GM23338 (cell line): Measurements from ENCODE around the gene TMEM141. TPM values are rescaled to one million over a fixed set of nuclear protein-coding genes. Genes with fewer than 3 reads are reported as not detected.

Experiments used
- ATAC-seq: fragments of 200-7000 bp; cut with Tn5 transposase; 3 replicates; pipeline ENCODE4 v1.9.1; 2020
- DNase-seq: peaks from one replicate; pipeline ENCODE4 v3.0.0-alpha.2; 2015; ENCODE audit warnings: low spot score
- H2AFZ ChIP-seq: fragments of 200-600 bp; sonication (generic); 2 replicates; pipeline ENCODE4 v1.8.0; 2016; ENCODE audit warnings: antibody characterized with exemption, mild to moderate bottlenecking, moderate library complexity
- H3F3A ChIP-seq: fragments of 200-600 bp; sonication (generic); replicated peaks from 2 replicates; pipeline ENCODE4 v1.8.0; 2017; ENCODE audit warnings: antibody characterized with exemption, mixed run types, low read depth
- H3K27ac ChIP-seq: fragments of 200-600 bp; sonication (generic); 2 replicates; pipeline ENCODE4 v1.6.1; 2016; ENCODE audit warnings: low read depth
- H3K27me3 ChIP-seq: fragments of 200-600 bp; sonication (generic); 2 replicates; pipeline ENCODE4 v1.8.0; 2016; ENCODE audit warnings: mild to moderate bottlenecking, mixed run types, moderate library complexity; ENCODE audit not compliant: insufficient read depth
- H3K36me3 ChIP-seq: fragments of 200-600 bp; sonication (generic); 2 replicates; pipeline ENCODE4 v1.8.0; 2016; ENCODE audit warnings: mild to moderate bottlenecking; ENCODE audit not compliant: insufficient read depth
- H3K4me1 ChIP-seq: fragments of 200-600 bp; sonication (generic); 2 replicates; pipeline ENCODE4 v1.8.0; 2016; ENCODE audit warnings: mild to moderate bottlenecking, moderate library complexity; ENCODE audit not compliant: insufficient read depth
- H3K4me2 ChIP-seq: fragments of 200-600 bp; sonication (generic); 2 replicates; pipeline ENCODE4 v1.7.1; 2017; ENCODE audit warnings: mixed run types
- H3K4me3 ChIP-seq: fragments of 200-600 bp; sonication (generic); 2 replicates; pipeline ENCODE4 v1.6.1; 2016; ENCODE audit warnings: mixed run types
- H3K79me2 ChIP-seq: fragments of 200-600 bp; sonication (generic); replicated peaks from 2 replicates; pipeline ENCODE4 v1.8.0; 2017; ENCODE audit warnings: mild to moderate bottlenecking; ENCODE audit not compliant: insufficient read depth
- H3K9me2 ChIP-seq: fragments of 200-600 bp; sonication (generic); 2 replicates; pipeline ENCODE4 v1.8.0; 2017; ENCODE audit not compliant: insufficient read depth
- H4K20me1 ChIP-seq: fragments of 200-600 bp; sonication (generic); replicated peaks from 2 replicates; pipeline ENCODE4 v1.8.0; 2017; ENCODE audit warnings: mild to moderate bottlenecking; ENCODE audit not compliant: insufficient read depth
- H3K27ac Mint-ChIP-seq: 2 replicates; pipeline ENCODE4 v1.8.0; 2020; ENCODE audit warnings: inconsistent platforms, mild to moderate bottlenecking, moderate library complexity, mixed read lengths
- H3K27me3 Mint-ChIP-seq: 3 replicates; pipeline ENCODE4 v1.8.0; 2022; ENCODE audit warnings: low read depth, mild to moderate bottlenecking, moderate library complexity, mixed read lengths, inconsistent platforms; ENCODE audit not compliant: insufficient read depth, poor library complexity
- H3K36me3 Mint-ChIP-seq: 3 replicates; pipeline ENCODE4 v1.8.0; 2021; ENCODE audit warnings: low read depth, mild to moderate bottlenecking, inconsistent platforms, moderate library complexity, mixed read lengths
- H3K4me1 Mint-ChIP-seq: 3 replicates; pipeline ENCODE4 v1.8.0; 2020; ENCODE audit warnings: mild to moderate bottlenecking, inconsistent platforms, mixed read lengths
- H3K4me3 Mint-ChIP-seq: 3 replicates; pipeline ENCODE4 v1.8.0; 2021; ENCODE audit warnings: moderate library complexity, mild to moderate bottlenecking, inconsistent platforms, mixed read lengths
- H3K9me3 Mint-ChIP-seq: 3 replicates; pipeline ENCODE4 v1.8.0; 2020; ENCODE audit warnings: moderate library complexity, mild to moderate bottlenecking, inconsistent platforms, mixed read lengths
- CREB1 ChIP-seq: fragments of 250-450 bp; sonication (Bioruptor Pico); IDR thresholded peaks from 2 replicates; pipeline ENCODE4 v1.5.0; 2020; ENCODE audit warnings: low read depth, mild to moderate bottlenecking, moderate library complexity
- EZH2 ChIP-seq: fragments of 200-600 bp; sonication (generic); IDR thresholded peaks from one replicate; pipeline ENCODE4 v1.8.0; 2017; ENCODE audit warnings: antibody characterized with exemption, mild to moderate bottlenecking, low read depth; ENCODE audit not compliant: unreplicated experiment
- EZH2phosphoT487 ChIP-seq: fragments of 200-600 bp; sonication (generic); IDR thresholded peaks from one replicate; pipeline ENCODE4 v1.8.1; 2018; ENCODE audit warnings: antibody characterized with exemption; ENCODE audit not compliant: unreplicated experiment
- JUNB ChIP-seq: IDR thresholded peaks from one replicate; pipeline ENCODE4 v1.6.1; 2016; ENCODE audit warnings: antibody characterized with exemption; ENCODE audit not compliant: unreplicated experiment
- NANOG ChIP-seq: IDR thresholded peaks from 2 replicates; pipeline ENCODE4 v1.6.1; 2016; ENCODE audit warnings: antibody characterized with exemption, borderline replicate concordance
- POLR2AphosphoS5 ChIP-seq: IDR thresholded peaks from 2 replicates; pipeline ENCODE4 v1.6.1; 2016; ENCODE audit warnings: antibody characterized with exemption, low read depth
- STAT1 ChIP-seq: IDR thresholded peaks from one replicate; pipeline ENCODE4 v1.6.1; 2016; ENCODE audit warnings: antibody characterized with exemption; ENCODE audit not compliant: unreplicated experiment
- ZNF114 ChIP-seq: fragments of 250-450 bp; sonication (Bioruptor Pico); IDR thresholded peaks from 2 replicates; pipeline ENCODE4 v1.5.0; 2020; ENCODE audit warnings: mild to moderate bottlenecking, moderate library complexity
- polyA plus RNA-seq: library from polyadenylated mRNA; unstranded; fragments of >200 nt; fragmentation: Nextera tagmentation; extraction: Ambion mirVana; gene quantifications from 2 replicates; pipeline ENCODE4 v1.2.1, GENCODE V29; 2016
- total RNA-seq: library from RNA; depleted of rRNA; stranded (reverse); fragments of >200 nt; shearing (Covaris generic); gene quantifications from 2 replicates; pipeline ENCODE4 v1.2.3, GENCODE V29; 2014
- TF ChIP-seq, protein P1 (sequence below): IDR thresholded peaks from one replicate; pipeline ENCODE4 v1.6.1; 2018; ENCODE audit warnings: antibody characterized with exemption; ENCODE audit not compliant: unreplicated experiment
- TF ChIP-seq, protein P2 (sequence below): IDR thresholded peaks from 2 replicates; pipeline ENCODE4 v1.6.1; 2016; ENCODE audit warnings: antibody characterized with exemption
- TF ChIP-seq, protein P3 (sequence below): fragments of 250-450 bp; sonication (Bioruptor Pico); IDR thresholded peaks from 2 replicates; pipeline ENCODE4 v1.5.0; 2020; ENCODE audit warnings: mild to moderate bottlenecking, moderate library complexity
- TF ChIP-seq, protein P4 (sequence below), 2 experiments: fragments of 200-600 bp in 1 of 2; sonication (generic) in 1 of 2; conservative IDR thresholded peaks; 2 replicates each; pipeline versions ENCODE4 v1.5.1 to v1.6.1; 2016 to 2017; ENCODE audit warnings: antibody characterized with exemption in 2 of 2, low read depth in 2 of 2, mild to moderate bottlenecking in 2 of 2, moderate library complexity in 1 of 2

TMEM141 gene
- total and polyA plus RNA-seq, 2 experiments from 2014 or later: 71.4 to 90.5 TPM

DNA sequence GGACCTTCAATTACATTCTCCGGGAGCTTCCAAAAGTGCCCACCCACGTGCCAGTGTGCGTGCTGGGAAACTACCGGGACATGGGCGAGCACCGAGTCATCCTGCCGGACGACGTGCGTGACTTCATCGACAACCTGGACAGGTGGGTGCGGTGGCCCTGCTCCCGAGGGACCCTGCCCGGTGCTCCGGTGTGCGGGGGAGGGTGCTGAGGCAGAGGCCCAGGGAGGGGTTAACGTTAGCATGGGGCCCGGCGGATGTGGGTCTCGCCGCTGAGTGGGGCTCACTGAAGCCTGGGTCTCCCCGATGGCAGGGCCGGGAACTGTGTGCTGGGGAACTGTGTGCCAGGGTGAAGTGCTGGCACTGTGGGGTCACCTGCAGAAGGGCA, 40.6 kb downstream of the TMEM141 start (continued):
- TF ChIP-seq STAT1 (no peak), POLR2AphosphoS5 (no peak), EZH2 (no peak), NANOG (no peak)
- TF ChIP-seq, protein P1, sequence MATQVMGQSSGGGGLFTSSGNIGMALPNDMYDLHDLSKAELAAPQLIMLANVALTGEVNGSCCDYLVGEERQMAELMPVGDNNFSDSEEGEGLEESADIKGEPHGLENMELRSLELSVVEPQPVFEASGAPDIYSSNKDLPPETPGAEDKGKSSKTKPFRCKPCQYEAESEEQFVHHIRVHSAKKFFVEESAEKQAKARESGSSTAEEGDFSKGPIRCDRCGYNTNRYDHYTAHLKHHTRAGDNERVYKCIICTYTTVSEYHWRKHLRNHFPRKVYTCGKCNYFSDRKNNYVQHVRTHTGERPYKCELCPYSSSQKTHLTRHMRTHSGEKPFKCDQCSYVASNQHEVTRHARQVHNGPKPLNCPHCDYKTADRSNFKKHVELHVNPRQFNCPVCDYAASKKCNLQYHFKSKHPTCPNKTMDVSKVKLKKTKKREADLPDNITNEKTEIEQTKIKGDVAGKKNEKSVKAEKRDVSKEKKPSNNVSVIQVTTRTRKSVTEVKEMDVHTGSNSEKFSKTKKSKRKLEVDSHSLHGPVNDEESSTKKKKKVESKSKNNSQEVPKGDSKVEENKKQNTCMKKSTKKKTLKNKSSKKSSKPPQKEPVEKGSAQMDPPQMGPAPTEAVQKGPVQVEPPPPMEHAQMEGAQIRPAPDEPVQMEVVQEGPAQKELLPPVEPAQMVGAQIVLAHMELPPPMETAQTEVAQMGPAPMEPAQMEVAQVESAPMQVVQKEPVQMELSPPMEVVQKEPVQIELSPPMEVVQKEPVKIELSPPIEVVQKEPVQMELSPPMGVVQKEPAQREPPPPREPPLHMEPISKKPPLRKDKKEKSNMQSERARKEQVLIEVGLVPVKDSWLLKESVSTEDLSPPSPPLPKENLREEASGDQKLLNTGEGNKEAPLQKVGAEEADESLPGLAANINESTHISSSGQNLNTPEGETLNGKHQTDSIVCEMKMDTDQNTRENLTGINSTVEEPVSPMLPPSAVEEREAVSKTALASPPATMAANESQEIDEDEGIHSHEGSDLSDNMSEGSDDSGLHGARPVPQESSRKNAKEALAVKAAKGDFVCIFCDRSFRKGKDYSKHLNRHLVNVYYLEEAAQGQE: no peak
- TF ChIP-seq, protein P2, sequence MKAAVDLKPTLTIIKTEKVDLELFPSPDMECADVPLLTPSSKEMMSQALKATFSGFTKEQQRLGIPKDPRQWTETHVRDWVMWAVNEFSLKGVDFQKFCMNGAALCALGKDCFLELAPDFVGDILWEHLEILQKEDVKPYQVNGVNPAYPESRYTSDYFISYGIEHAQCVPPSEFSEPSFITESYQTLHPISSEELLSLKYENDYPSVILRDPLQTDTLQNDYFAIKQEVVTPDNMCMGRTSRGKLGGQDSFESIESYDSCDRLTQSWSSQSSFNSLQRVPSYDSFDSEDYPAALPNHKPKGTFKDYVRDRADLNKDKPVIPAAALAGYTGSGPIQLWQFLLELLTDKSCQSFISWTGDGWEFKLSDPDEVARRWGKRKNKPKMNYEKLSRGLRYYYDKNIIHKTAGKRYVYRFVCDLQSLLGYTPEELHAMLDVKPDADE: no peak

DNA sequence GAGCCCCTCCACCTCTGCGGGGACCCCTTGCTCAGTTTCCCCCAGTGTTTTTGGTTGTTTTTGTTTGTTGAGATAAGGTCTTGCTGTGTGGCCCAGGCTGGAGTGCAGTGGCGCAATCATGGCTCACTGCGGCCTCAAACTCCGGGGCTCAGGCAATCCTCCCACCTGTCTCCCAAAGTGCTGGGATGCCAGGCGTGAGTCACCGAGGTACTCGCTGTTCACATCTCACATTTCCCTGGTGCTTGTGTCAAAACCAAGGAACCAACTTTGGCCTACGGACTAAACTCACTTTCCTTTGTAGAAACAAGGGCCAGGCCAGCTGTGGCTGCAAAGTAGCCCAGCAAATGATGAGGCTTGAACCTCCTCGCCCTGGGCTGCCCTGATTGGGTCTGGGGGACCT, 41.4 kb downstream of the TMEM141 start:
- H3K4me3 Mint-ChIP-seq: no peak overlapping the region
- 0 out of 2 replicates have a peak, but pooled peaks cover 6% of the 10 kb centered on the region for H4K20me1 ChIP-seq
- H3K79me2 ChIP-seq: no peaks in the 10 kb centered on the region
- no peak overlapping the region for H2AFZ ChIP-seq
- H3K36me3 ChIP-seq: no peaks in the 10 kb centered on the region
- DNase-seq (no peak), ATAC-seq (no peak)
- H3K4me3 ChIP-seq: no peak overlapping the region
- no peaks in the 10 kb centered on the region for H3K9me2 ChIP-seq
- H3K4me1 ChIP-seq: no peaks in the 10 kb centered on the region
- no peaks in the 10 kb centered on the region for H3K4me1 Mint-ChIP-seq
- H3K4me2 ChIP-seq: no peak overlapping the region
- H3K27ac Mint-ChIP-seq: no peak overlapping the region
- H3K27me3 Mint-ChIP-seq: peaks cover 12% of the 10 kb centered on the region
- H3F3A ChIP-seq: peaks cover 5% of the 10 kb centered on the region; the same call in 1 of the 2 replicates
- peaks cover 33% of the 10 kb centered on the region for H3K36me3 Mint-ChIP-seq
- no peak overlapping the region for H3K27ac ChIP-seq
- H3K9me3 Mint-ChIP-seq: no peaks in the 10 kb centered on the region; the same call in 2 of the 3 replicates
- no peaks in the 10 kb centered on the region for H3K27me3 ChIP-seq
- TF ChIP-seq JUNB: no peak
- TF ChIP-seq ZNF114: no peak
- TF ChIP-seq POLR2AphosphoS5: no peak
- TF ChIP-seq, protein P3, sequence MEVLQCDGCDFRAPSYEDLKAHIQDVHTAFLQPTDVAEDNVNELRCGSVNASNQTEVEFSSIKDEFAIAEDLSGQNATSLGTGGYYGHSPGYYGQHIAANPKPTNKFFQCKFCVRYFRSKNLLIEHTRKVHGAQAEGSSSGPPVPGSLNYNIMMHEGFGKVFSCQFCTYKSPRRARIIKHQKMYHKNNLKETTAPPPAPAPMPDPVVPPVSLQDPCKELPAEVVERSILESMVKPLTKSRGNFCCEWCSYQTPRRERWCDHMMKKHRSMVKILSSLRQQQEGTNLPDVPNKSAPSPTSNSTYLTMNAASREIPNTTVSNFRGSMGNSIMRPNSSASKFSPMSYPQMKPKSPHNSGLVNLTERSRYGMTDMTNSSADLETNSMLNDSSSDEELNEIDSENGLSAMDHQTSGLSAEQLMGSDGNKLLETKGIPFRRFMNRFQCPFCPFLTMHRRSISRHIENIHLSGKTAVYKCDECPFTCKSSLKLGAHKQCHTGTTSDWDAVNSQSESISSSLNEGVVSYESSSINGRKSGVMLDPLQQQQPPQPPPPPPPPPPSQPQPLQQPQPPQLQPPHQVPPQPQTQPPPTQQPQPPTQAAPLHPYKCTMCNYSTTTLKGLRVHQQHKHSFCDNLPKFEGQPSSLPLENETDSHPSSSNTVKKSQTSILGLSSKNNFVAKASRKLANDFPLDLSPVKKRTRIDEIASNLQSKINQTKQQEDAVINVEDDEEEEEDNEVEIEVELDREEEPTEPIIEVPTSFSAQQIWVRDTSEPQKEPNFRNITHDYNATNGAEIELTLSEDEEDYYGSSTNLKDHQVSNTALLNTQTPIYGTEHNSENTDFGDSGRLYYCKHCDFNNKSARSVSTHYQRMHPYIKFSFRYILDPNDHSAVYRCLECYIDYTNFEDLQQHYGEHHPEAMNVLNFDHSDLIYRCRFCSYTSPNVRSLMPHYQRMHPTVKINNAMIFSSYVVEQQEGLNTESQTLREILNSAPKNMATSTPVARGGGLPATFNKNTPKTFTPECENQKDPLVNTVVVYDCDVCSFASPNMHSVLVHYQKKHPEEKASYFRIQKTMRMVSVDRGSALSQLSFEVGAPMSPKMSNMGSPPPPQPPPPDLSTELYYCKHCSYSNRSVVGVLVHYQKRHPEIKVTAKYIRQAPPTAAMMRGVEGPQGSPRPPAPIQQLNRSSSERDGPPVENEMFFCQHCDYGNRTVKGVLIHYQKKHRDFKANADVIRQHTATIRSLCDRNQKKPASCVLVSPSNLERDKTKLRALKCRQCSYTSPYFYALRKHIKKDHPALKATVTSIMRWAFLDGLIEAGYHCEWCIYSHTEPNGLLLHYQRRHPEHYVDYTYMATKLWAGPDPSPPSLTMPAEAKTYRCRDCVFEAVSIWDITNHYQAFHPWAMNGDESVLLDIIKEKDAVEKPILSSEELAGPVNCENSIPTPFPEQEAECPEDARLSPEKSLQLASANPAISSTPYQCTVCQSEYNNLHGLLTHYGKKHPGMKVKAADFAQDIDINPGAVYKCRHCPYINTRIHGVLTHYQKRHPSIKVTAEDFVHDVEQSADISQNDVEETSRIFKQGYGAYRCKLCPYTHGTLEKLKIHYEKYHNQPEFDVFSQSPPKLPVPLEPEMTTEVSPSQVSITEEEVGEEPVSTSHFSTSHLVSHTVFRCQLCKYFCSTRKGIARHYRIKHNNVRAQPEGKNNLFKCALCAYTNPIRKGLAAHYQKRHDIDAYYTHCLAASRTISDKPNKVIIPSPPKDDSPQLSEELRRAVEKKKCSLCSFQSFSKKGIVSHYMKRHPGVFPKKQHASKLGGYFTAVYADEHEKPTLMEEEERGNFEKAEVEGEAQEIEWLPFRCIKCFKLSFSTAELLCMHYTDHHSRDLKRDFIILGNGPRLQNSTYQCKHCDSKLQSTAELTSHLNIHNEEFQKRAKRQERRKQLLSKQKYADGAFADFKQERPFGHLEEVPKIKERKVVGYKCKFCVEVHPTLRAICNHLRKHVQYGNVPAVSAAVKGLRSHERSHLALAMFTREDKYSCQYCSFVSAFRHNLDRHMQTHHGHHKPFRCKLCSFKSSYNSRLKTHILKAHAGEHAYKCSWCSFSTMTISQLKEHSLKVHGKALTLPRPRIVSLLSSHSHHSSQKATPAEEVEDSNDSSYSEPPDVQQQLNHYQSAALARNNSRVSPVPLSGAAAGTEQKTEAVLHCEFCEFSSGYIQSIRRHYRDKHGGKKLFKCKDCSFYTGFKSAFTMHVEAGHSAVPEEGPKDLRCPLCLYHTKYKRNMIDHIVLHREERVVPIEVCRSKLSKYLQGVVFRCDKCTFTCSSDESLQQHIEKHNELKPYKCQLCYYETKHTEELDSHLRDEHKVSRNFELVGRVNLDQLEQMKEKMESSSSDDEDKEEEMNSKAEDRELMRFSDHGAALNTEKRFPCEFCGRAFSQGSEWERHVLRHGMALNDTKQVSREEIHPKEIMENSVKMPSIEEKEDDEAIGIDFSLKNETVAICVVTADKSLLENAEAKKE (CRISPR knock-in tag): no peak
- TF ChIP-seq, protein P4, sequence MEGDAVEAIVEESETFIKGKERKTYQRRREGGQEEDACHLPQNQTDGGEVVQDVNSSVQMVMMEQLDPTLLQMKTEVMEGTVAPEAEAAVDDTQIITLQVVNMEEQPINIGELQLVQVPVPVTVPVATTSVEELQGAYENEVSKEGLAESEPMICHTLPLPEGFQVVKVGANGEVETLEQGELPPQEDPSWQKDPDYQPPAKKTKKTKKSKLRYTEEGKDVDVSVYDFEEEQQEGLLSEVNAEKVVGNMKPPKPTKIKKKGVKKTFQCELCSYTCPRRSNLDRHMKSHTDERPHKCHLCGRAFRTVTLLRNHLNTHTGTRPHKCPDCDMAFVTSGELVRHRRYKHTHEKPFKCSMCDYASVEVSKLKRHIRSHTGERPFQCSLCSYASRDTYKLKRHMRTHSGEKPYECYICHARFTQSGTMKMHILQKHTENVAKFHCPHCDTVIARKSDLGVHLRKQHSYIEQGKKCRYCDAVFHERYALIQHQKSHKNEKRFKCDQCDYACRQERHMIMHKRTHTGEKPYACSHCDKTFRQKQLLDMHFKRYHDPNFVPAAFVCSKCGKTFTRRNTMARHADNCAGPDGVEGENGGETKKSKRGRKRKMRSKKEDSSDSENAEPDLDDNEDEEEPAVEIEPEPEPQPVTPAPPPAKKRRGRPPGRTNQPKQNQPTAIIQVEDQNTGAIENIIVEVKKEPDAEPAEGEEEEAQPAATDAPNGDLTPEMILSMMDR (conservative IDR thresholded peaks at IDR 0.05; ENCODE audit: low read depth in 2 of 2): no peak
- TF ChIP-seq EZH2phosphoT487: no peak
- TF ChIP-seq, protein P2: no peak
- TF ChIP-seq CREB1: no peak
- no peak for TF ChIP-seq STAT1
